PC-3 (cell line): ENCODE results near the gene CCDC88B. TPM values are rescaled to one million over a fixed set of nuclear protein-coding genes. Genes with fewer than 3 reads are reported as not detected.
A peak's percentile ranks its signal among the peaks of the same experiment; 100 is the strongest.

Experiments
- ATAC-seq: fragments of 200-7000 bp; cut with Tn5 transposase; 2 replicates; pipeline ENCODE4 v1.9.1; 2020; ENCODE audit warnings: mild to moderate bottlenecking, moderate library complexity
- BruUV-seq: library from RNA; stranded (reverse); fragments of 400-500 nt; replicated peaks from 2 replicates; lab custom pipeline; 2021; lab: Mats Ljungman, UMichigan
- CTCF ChIA-PET: fragments of 300-600 bp; sonication (Branson Sonifier 250); formaldehyde crosslinking; loops from one replicate; lab custom pipeline; 2022; ENCODE audit warnings: antibody characterized with exemption; lab: Charles Lee
- POLR2A ChIA-PET: fragments of 300-600 bp; sonication (Branson Sonifier 250); formaldehyde crosslinking; loops from one replicate; lab custom pipeline; 2022; ENCODE audit warnings: antibody characterized with exemption; ENCODE audit not compliant: unreplicated experiment; lab: Charles Lee
- DNase-seq: peaks from one replicate; pipeline ENCODE4 v3.0.0-alpha.2; 2015
- H2AFZ ChIP-seq: fragments of 300-600 bp; sonication (generic); 2 replicates; pipeline ENCODE4 v1.6.0; 2016; ENCODE audit warnings: antibody characterized with exemption, low read length
- H3F3A ChIP-seq: fragments of 300-600 bp; sonication (generic); one replicate; pipeline ENCODE4 v1.6.0; 2017; ENCODE audit warnings: antibody characterized with exemption, low read length, control low read depth, mild to moderate bottlenecking; ENCODE audit not compliant: unreplicated experiment
- H3K27ac ChIP-seq: fragments of 300-600 bp; sonication (generic); 2 replicates; pipeline ENCODE4 v1.5.1; 2016; ENCODE audit warnings: mild to moderate bottlenecking, low read length
- H3K27me3 ChIP-seq: fragments of 300-600 bp; sonication (generic); 2 replicates; pipeline ENCODE4 v1.6.1; 2016; ENCODE audit warnings: low read length, mixed read lengths
- H3K36me3 ChIP-seq: fragments of 300-600 bp; sonication (generic); 2 replicates; pipeline ENCODE4 v1.6.1; 2016; ENCODE audit warnings: low read depth, mixed run types, low read length, mixed read lengths
- H3K4me1 ChIP-seq: fragments of 300-600 bp; sonication (generic); 2 replicates; pipeline ENCODE4 v1.5.1; 2016; ENCODE audit warnings: low read length; ENCODE audit not compliant: insufficient read depth
- H3K4me2 ChIP-seq: fragments of 300-600 bp; sonication (generic); 2 replicates; pipeline ENCODE4 v1.6.0; 2016; ENCODE audit warnings: low read length
- H3K4me3 ChIP-seq: fragments of 300-600 bp; sonication (generic); 2 replicates; pipeline ENCODE4 v1.5.1; 2016; ENCODE audit warnings: mild to moderate bottlenecking, low read length, mixed read lengths
- H3K79me2 ChIP-seq: fragments of 300-600 bp; sonication (generic); 2 replicates; pipeline ENCODE4 v1.6.1; 2017; ENCODE audit warnings: low read length, mixed read lengths
- H3K9ac ChIP-seq: fragments of 300-600 bp; sonication (generic); 2 replicates; pipeline ENCODE4 v1.6.0; 2016; ENCODE audit warnings: mild to moderate bottlenecking, low read length
- H3K9me2 ChIP-seq: fragments of 300-600 bp; sonication (generic); replicated peaks from 2 replicates; pipeline ENCODE4 v1.6.1; 2016; ENCODE audit warnings: mixed run types, low read length, mixed read lengths
- H3K9me3 ChIP-seq: fragments of 300-600 bp; sonication (generic); 2 replicates; pipeline ENCODE4 v1.6.1; 2016; ENCODE audit warnings: low read length, mixed read lengths
- H4K20me1 ChIP-seq: fragments of 300-600 bp; sonication (generic); 2 replicates; pipeline ENCODE4 v1.6.1; 2016; ENCODE audit warnings: low read length, mixed read lengths
- CTCF ChIP-seq: fragments of 300-600 bp; sonication (generic); conservative IDR thresholded peaks from 2 replicates; pipeline ENCODE4 v1.5.1; 2017; ENCODE audit warnings: antibody characterized with exemption, low read depth, mild to moderate bottlenecking, low read length
- EZH2 ChIP-seq: fragments of 300-600 bp; sonication (generic); IDR thresholded peaks from one replicate; pipeline ENCODE4 v1.6.1; 2017; ENCODE audit warnings: antibody characterized with exemption, mild to moderate bottlenecking, low read length; ENCODE audit not compliant: unreplicated experiment
- EZH2phosphoT487 ChIP-seq: fragments of 300-600 bp; sonication (generic); IDR thresholded peaks from 2 replicates; pipeline ENCODE4 v1.6.1; 2018; ENCODE audit warnings: mild to moderate bottlenecking, antibody characterized with exemption, low read length, borderline replicate concordance
- intact Hi-C: fragments of 100-400 bp; cut with micrococcal nuclease; formaldehyde crosslinking; loops from 2 replicates; pipeline ENCODE4 v1.9.0; 2023
- total RNA-seq: library from RNA; depleted of rRNA; stranded (reverse); fragments of >200 nt; gene quantifications from 2 replicates; pipeline ENCODE4 v1.2.3, GENCODE V29; 2014

Gene CCDC88B
- total RNA-seq, 1 experiment from 2014 or later = 21.0 TPM

GRCh38 chr11:64296236-64296635 lies 43.8 kb upstream of the CCDC88B start:
- POLR2A ChIA-PET = no interaction called here
- no TSS peak for BruUV-seq

GRCh38 chr11:64296830-64297698 lies 42.9 kb upstream of the CCDC88B start:
- ATAC-seq = no peak
- intact Hi-C loops = no loop called here

More at GRCh38 chr11:64296236-64296635, 43.8 kb upstream of the CCDC88B start:
- Histone ChIP-seq H3K27ac (no peak overlapping the region), H3F3A (no peaks in the 10 kb centered on the region), H3K36me3 (no peaks in the 10 kb centered on the region), H4K20me1 (no peaks in the 10 kb centered on the region), H3K9me3 (no peaks in the 10 kb centered on the region), H3K9me2 (no peaks in the 10 kb centered on the region), H3K4me3 (no peak overlapping the region), H3K4me1 (peaks cover 23% of the 10 kb centered on the region), H3K4me2 (no peak overlapping the region), H3K27me3 (peaks cover 32% of the 10 kb centered on the region), H3K9ac (no peak overlapping the region), H3K79me2 (no peaks in the 10 kb centered on the region), H2AFZ (no peak overlapping the region)
- ATAC-seq (no peak), DNase-seq (peak; percentile 44)
- intact Hi-C loops = no loop called here
- CTCF ChIA-PET = interaction anchor here (0.9 kb wide), 1 partner anchor 20 kb away, joined by 8 read pairs; no protein-coding TSS in a partner anchor
- TF ChIP-seq EZH2phosphoT487 = no peak

GRCh38 chr11:64297699-64298358 lies 42.2 kb upstream of the CCDC88B start:
- Histone ChIP-seq H3F3A (no peaks in the 10 kb centered on the region), H4K20me1 (no peaks in the 10 kb centered on the region), H3K36me3 (no peaks in the 10 kb centered on the region), H3K27ac (no peak overlapping the region), H3K4me3 (no peak overlapping the region), H3K9me2 (no peaks in the 10 kb centered on the region), H3K79me2 (no peaks in the 10 kb centered on the region), H3K9ac (no peak overlapping the region), H2AFZ (no peak overlapping the region), H3K4me1 (peaks cover 23% of the 10 kb centered on the region), H3K4me2 (no peak overlapping the region), H3K27me3 (peaks cover 18% of the 10 kb centered on the region), H3K9me3 (no peaks in the 10 kb centered on the region)
- ATAC-seq = no peak
- no TSS peak for BruUV-seq
- ChIA-PET POLR2A (no interaction called here), CTCF (no interaction called here)
- intact Hi-C loops = no loop called here
- DNase-seq = no peak
- TF ChIP-seq EZH2phosphoT487 = no peak
- TF ChIP-seq EZH2 = no peak
- TF ChIP-seq CTCF = no peak

More at GRCh38 chr11:64296830-64297698, 42.9 kb upstream of the CCDC88B start:
- Histone ChIP-seq H3K27ac (no peak overlapping the region), H2AFZ (no peak overlapping the region), H3K4me1 (peaks cover 23% of the 10 kb centered on the region), H3K4me2 (no peak overlapping the region), H3K36me3 (no peaks in the 10 kb centered on the region), H3K79me2 (no peaks in the 10 kb centered on the region), H3F3A (no peaks in the 10 kb centered on the region), H3K27me3 (peaks cover 25% of the 10 kb centered on the region), H3K9ac (no peak overlapping the region), H4K20me1 (no peaks in the 10 kb centered on the region), H3K9me2 (no peaks in the 10 kb centered on the region), H3K4me3 (no peak overlapping the region), H3K9me3 (no peaks in the 10 kb centered on the region)
- no peak for DNase-seq
- TF ChIP-seq CTCF = no peak
- TF ChIP-seq EZH2 = no peak
- TF ChIP-seq EZH2phosphoT487 = no peak
- ChIA-PET POLR2A (no interaction called here), CTCF (no interaction called here)
- no TSS peak for BruUV-seq
